ENCODE measurements around the gene TPGS2. TPM values are rescaled to one million over a fixed set of nuclear protein-coding genes. Genes with fewer than 3 reads are reported as not detected.
"Not testable (repeated sequence)": the region's sequence is repeated elsewhere in the genome, so short reads cannot be mapped to it uniquely, and the experiment has no call there.

TPGS2 gene, protein sequence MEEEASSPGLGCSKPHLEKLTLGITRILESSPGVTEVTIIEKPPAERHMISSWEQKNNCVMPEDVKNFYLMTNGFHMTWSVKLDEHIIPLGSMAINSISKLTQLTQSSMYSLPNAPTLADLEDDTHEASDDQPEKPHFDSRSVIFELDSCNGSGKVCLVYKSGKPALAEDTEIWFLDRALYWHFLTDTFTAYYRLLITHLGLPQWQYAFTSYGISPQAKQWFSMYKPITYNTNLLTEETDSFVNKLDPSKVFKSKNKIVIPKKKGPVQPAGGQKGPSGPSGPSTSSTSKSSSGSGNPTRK
- 10 to 100 TPM; 27.6 to 42.0 (median 36.7) TPM for total RNA-seq
- long read RNA-seq, donor 1, full-length matches to known transcripts: 31 of 34 reads
- long read RNA-seq, donor 1, partial matches to known transcripts: 0 of 34 reads
- long read RNA-seq, donor 1, other reads (novel, unspliced or antisense): 3 of 34 reads
- long read RNA-seq, donor 2, full-length matches to known transcripts: 17 of 24 reads
- long read RNA-seq, donor 2, partial matches to known transcripts: 1 of 24 reads
- long read RNA-seq, donor 2, other reads (novel, unspliced or antisense): 6 of 24 reads

DNA sequence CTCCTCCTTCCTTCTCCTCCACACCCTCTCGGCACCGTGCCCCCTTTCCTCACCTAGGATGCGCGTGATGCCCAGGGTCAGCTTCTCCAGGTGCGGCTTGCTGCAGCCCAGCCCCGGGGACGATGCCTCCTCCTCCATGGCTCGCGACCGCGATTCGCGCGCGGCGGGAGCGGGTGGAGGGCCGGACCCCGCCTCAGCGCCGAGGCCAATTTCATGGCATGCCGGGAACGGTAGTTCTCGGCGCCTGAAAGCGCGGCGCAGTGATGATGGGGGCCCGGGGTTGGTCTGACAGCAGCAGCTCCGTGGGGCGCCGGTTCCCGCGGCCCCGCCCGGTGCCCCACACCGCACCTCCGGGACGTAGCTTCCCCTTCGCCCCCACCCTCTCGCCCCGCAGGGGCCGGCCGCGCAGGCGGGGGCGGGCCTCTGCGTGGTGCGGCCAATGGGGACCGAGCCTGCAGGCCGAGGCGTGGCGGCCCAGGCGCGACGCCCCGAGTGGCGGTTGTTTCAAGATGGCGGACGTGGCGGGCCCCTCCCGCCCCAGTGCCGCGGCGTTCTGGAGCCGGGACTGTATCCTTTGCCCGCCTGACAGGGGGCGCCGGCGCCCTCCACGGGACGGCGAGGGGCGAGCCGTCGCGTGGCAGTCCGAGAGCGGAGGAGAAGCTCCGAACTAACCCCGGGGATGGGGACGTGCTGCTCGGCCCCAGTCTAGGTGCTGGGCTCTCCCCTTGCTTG is at the start of gene TPGS2, which contains the start of gene KIAA1328:
Gene TPGS2 (minus strand): TSS at position 373 of the 732 bp plus-strand sequence. CDS start 235 bp downstream, at position 138.
Gene KIAA1328 (plus strand): TSS at position 498 of the 732 bp plus-strand sequence. CDS start 12 bp downstream, at position 510.
- DNase-seq (peak; percentile 88 to 93 (median 91)), ATAC-seq (peak; percentile 97)
- Histone ChIP-seq H3K9me3 (no peaks in the 10 kb centered on the region), H3K36me3 (ENCODE audit: low read depth) (no peaks in the 10 kb centered on the region), H3K4me3 (peak within 1 kb of the TSS; percentile 70), H3K4me1 (ENCODE audit: low read depth) (peaks cover 18% of the 10 kb centered on the region)
- intact Hi-C loops (cut with DNase I, micrococcal nuclease): no loop called here
- TF ChIP-seq, protein P1, sequence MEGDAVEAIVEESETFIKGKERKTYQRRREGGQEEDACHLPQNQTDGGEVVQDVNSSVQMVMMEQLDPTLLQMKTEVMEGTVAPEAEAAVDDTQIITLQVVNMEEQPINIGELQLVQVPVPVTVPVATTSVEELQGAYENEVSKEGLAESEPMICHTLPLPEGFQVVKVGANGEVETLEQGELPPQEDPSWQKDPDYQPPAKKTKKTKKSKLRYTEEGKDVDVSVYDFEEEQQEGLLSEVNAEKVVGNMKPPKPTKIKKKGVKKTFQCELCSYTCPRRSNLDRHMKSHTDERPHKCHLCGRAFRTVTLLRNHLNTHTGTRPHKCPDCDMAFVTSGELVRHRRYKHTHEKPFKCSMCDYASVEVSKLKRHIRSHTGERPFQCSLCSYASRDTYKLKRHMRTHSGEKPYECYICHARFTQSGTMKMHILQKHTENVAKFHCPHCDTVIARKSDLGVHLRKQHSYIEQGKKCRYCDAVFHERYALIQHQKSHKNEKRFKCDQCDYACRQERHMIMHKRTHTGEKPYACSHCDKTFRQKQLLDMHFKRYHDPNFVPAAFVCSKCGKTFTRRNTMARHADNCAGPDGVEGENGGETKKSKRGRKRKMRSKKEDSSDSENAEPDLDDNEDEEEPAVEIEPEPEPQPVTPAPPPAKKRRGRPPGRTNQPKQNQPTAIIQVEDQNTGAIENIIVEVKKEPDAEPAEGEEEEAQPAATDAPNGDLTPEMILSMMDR (IDR thresholded peaks at IDR 0.05): peak; percentile 22

DNA sequence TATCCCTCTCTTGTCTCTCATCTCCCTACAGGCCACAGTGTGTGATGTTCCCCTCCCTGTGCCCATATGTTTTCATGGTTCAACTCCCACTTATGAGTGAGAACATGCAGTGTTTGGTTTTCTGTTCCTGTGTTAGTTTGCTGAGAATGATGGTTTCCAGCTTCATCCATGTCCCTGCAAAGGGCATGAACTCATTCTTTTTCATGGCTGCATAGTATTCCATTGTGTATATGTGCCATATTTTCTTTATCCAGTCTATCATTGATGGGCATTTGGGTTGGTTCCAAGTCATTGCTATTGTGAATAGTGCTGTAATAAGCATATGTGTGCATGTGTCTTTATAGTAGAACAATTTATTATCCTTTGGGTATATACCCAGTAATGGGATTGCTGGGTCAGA is 45.0 kb upstream of the TPGS2 start:
- not testable (repeated sequence) for ATAC-seq

DNA sequence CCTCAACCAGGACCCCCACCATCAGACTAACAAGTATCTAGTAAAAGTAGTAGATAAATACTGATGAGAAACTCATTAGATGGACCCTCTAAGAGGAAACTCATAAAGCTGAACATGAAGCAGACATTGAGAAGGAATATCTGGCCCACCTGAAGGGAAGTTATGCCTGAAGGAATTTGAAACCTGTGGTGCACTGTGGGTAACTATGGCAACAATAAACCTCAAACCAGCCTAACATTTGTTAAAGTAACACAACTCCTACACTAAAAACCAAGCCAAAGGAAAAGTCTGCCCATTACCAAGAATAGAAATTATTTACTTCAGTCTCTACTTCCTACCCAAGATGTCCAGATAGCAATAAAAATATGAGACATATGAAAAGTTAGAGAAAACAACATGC is 43.5 kb upstream of the TPGS2 start:
- TF ChIP-seq, protein P1 (IDR thresholded peaks at IDR 0.05): no peak
- intact Hi-C loops (cut with DNase I, micrococcal nuclease): no loop called here

More for the DNA sequence above, 45.0 kb upstream of the TPGS2 start:
- H3K4me3 ChIP-seq; intact Hi-C loops (cut with DNase I, micrococcal nuclease); H3K36me3 ChIP-seq (ENCODE audit: low read depth); H3K4me1 ChIP-seq (ENCODE audit: low read depth); DNase-seq; H3K9me3 ChIP-seq: not testable (repeated sequence)

DNA sequence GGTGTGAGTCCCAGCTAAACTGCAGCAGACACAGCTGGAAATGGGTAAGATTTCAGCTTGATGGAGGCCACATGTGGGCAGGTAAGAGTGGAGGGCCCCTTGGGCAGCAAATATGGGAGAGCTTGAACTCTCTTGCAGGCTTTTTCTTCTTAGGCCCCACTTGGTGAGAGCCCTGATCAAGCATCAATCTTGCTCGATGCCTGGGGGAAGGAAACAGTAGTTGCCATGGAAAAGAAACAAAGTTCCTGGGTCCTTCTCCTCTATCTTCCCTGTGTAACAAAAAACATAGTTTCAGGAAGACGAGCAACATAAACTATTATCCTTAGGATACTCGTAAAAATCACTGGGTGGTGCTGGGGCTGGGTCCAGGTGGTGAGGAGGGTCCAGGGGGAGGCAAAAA is 43.0 kb upstream of the TPGS2 start:
- TF ChIP-seq, protein P1 (IDR thresholded peaks at IDR 0.05): no peak
- DNase-seq: no peak
- Histone ChIP-seq H3K9me3 (peaks cover 7% of the 10 kb centered on the region), H3K36me3 (ENCODE audit: low read depth) (no peaks in the 10 kb centered on the region), H3K4me3 (no peak overlapping the region), H3K4me1 (ENCODE audit: low read depth) (no peaks in the 10 kb centered on the region)
- ATAC-seq: no peak
- intact Hi-C loops (cut with DNase I, micrococcal nuclease): no loop called here

More for the DNA sequence above, 43.5 kb upstream of the TPGS2 start:
- DNase-seq: no peak
- no peak for ATAC-seq
- no peak overlapping the region for H3K4me3 ChIP-seq
- H3K36me3 ChIP-seq (ENCODE audit: low read depth): no peaks in the 10 kb centered on the region
- peaks cover 7% of the 10 kb centered on the region for H3K9me3 ChIP-seq
- H3K4me1 ChIP-seq (ENCODE audit: low read depth): no peaks in the 10 kb centered on the region

DNA sequence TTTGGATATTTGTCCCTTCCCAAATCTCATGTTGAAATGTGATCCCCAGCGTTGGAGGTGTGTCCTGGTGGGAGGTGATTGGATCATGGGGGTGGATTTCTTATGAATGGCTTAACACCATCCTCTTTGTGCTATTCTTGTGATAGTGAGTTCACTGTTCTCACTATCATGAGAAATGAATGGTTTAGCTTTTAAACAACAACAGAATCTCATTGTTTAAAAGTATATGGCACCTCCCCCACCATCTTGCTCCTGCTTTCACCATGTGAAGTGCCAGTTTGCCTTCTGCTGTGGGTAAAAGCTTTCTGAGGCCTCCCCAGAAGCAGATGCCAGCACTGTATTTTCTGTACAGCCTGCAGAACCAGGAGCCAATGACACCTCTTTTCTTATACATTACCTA is 38.3 kb upstream of the TPGS2 start:
- ATAC-seq: no peak
- intact Hi-C loops (cut with DNase I, micrococcal nuclease): no loop called here
- DNase-seq: no peak
- TF ChIP-seq, protein P1 (IDR thresholded peaks at IDR 0.05): no peak
- no peaks in the 10 kb centered on the region for H3K9me3 ChIP-seq
- H3K4me1 ChIP-seq (ENCODE audit: low read depth): no peaks in the 10 kb centered on the region
- no peaks in the 10 kb centered on the region for H3K36me3 ChIP-seq (ENCODE audit: low read depth)
- H3K4me3 ChIP-seq: no peak overlapping the region

Measured in mucosa of descending colon (tissue), 3 donors.